GM12874 (cell line): ENCODE measurements around the gene WTIP.

Experiments
- CTCF ChIP-seq: IDR thresholded peaks from 2 replicates; pipeline ENCODE4 v1.5.1; 2011; ENCODE audit warnings: low read depth, mild to moderate bottlenecking, control low read depth, low read length, moderate library complexity; ENCODE audit not compliant: insufficient read depth

The WTIP gene

GRCh38 chr19:34502582-34503411 lies 21.2 kb downstream of the WTIP start:
- no peak for TF ChIP-seq CTCF

- TF ChIP-seq CTCF = no peak
Observed at GRCh38 chr19:34503531-34504272, 22.1 kb downstream of the WTIP start.

- no peak for TF ChIP-seq CTCF
Observed at GRCh38 chr19:34504273-34504808, 22.8 kb downstream of the WTIP start.

GRCh38 chr19:34504809-34505291 lies 23.3 kb downstream of the WTIP start:
- no peak for TF ChIP-seq CTCF

GRCh38 chr19:34505321-34506025 lies 23.9 kb downstream of the WTIP start:
- TF ChIP-seq CTCF = no peak

- no peak for TF ChIP-seq CTCF
Observed at GRCh38 chr19:34506026-34506370, 24.4 kb downstream of the WTIP start.

GRCh38 chr19:34507414-34508067 lies 26.0 kb downstream of the WTIP start:
- TF ChIP-seq CTCF = no peak
